Endothelial cell of umbilical vein (primary cell): ENCODE results near the gene TNIK. TPM values are rescaled to one million over a fixed set of nuclear protein-coding genes. Genes with fewer than 3 reads are reported as not detected.

Experiments
- BruUV-seq: library from RNA; stranded (reverse); fragments of 400-500 nt; replicated peaks from 2 replicates; lab custom pipeline; 2021; lab: Mats Ljungman, UMichigan
- CTCF ChIA-PET: fragments of 300-600, 350-600 bp; sonication (Branson Sonifier 250); formaldehyde crosslinking; loops from one replicate; lab custom pipeline; 2021; ENCODE audit warnings: antibody characterized with exemption, inconsistent platforms; lab: Charles Lee
- POLR2A ChIA-PET: fragments of 300-600, 350-600 bp; sonication (Branson Sonifier 250); formaldehyde crosslinking; loops from one replicate; lab custom pipeline; 2021; ENCODE audit warnings: antibody characterized with exemption, inconsistent platforms; lab: Charles Lee
- DNase-seq: peaks from one replicate; pipeline ENCODE4 v3.0.0-alpha.2; 2011; ENCODE audit warnings: low read depth, low spot score
- FAIRE-seq: peaks from 2 replicates; lab custom pipeline; 2011; peaks lifted over from hg19 to GRCh38; lab: Jason Lieb, UNC
- H2AFZ ChIP-seq: 2 replicates; pipeline ENCODE4 v1.6.0; 2012; ENCODE audit warnings: low read depth, low read length, control low read depth, inconsistent platforms
- H3K27ac ChIP-seq: 2 replicates; pipeline ENCODE4 v1.5.1; 2011; ENCODE audit warnings: low read depth, mild to moderate bottlenecking, control low read depth, low read length, moderate library complexity; ENCODE audit not compliant: insufficient read depth
- H3K27me3 ChIP-seq, 2 experiments: 2 replicates each; pipeline versions ENCODE4 v1.6.0 to v1.6.1; 2011; ENCODE audit warnings: low read length in 2 of 2, mixed read lengths in 1 of 2; ENCODE audit not compliant: control insufficient read depth in 2 of 2, insufficient read depth in 2 of 2
- H3K36me3 ChIP-seq, 2 experiments: 2 replicates in 1 of 2; 3 replicates in 1 of 2; pipeline ENCODE4 v1.5.1; 2011; ENCODE audit warnings: low read length in 2 of 2, mild to moderate bottlenecking in 1 of 2, moderate library complexity in 1 of 2; ENCODE audit not compliant: control insufficient read depth in 2 of 2, insufficient read depth in 2 of 2; ENCODE audit errors: extremely low read depth in 1 of 2
- H3K4me1 ChIP-seq: 3 replicates; pipeline ENCODE4 v1.5.1; 2011; ENCODE audit warnings: mild to moderate bottlenecking, low read length; ENCODE audit not compliant: control insufficient read depth, insufficient read depth; ENCODE audit errors: extremely low read depth
- H3K4me2 ChIP-seq: 2 replicates; pipeline ENCODE4 v1.6.1; 2011; ENCODE audit warnings: low read length, control low read depth, mixed read lengths; ENCODE audit not compliant: insufficient read depth
- H3K4me3 ChIP-seq, 3 experiments: fragments of 200-600 bp in 1 of 3; sonication (generic), shearing (Covaris generic) in 1 of 3; replicated peaks in 1 of 3; 2 replicates each; pipeline ENCODE4 v1.5.1; 2011 to 2016; ENCODE audit warnings: control low read depth in 3 of 3, low read length in 3 of 3, mild to moderate bottlenecking in 2 of 3, inconsistent platforms in 1 of 3, low read depth in 1 of 3, moderate library complexity in 1 of 3; ENCODE audit not compliant: insufficient read depth in 1 of 3
- H3K79me2 ChIP-seq: 2 replicates; pipeline ENCODE4 v1.6.0; 2012; ENCODE audit warnings: low read length, inconsistent platforms; ENCODE audit not compliant: control insufficient read depth, insufficient read depth
- H3K9ac ChIP-seq: replicated peaks from 2 replicates; pipeline ENCODE3; 2011; ENCODE audit warnings: low read length, control low read depth; ENCODE audit not compliant: insufficient read depth; ENCODE audit errors: extremely low read depth
- H3K9me1 ChIP-seq: replicated peaks from 3 replicates; pipeline ENCODE4 v1.6.0; 2011; ENCODE audit warnings: mild to moderate bottlenecking, low read length; ENCODE audit not compliant: control insufficient read depth, insufficient read depth; ENCODE audit errors: extremely low read depth
- H3K9me3 ChIP-seq: replicated peaks from 2 replicates; pipeline ENCODE4 v1.5.1; 2012; ENCODE audit warnings: low read length, inconsistent platforms; ENCODE audit not compliant: control insufficient read depth, insufficient read depth
- H4K20me1 ChIP-seq: replicated peaks from 2 replicates; pipeline ENCODE3; 2011; ENCODE audit warnings: mild to moderate bottlenecking, low read length; ENCODE audit not compliant: control insufficient read depth, insufficient read depth; ENCODE audit errors: extremely low read depth
- CTCF ChIP-seq, 2 donors: IDR thresholded peaks; 1 replicate in 1 of 2; 2 replicates in 1 of 2; pipeline ENCODE4 v1.5.1; 2011; ENCODE audit warnings: low read length in 2 of 2, mild to moderate bottlenecking in 2 of 2, moderate library complexity in 2 of 2, control low read depth in 1 of 2, inconsistent platforms in 1 of 2, low read depth in 1 of 2; ENCODE audit not compliant: insufficient read depth in 1 of 2; ENCODE audit errors: extremely low read depth in 1 of 2
- EZH2 ChIP-seq: IDR thresholded peaks from 2 replicates; pipeline ENCODE4 v1.6.1; 2012; ENCODE audit warnings: borderline replicate concordance, low read depth, mild to moderate bottlenecking, moderate library complexity, low read length, inconsistent platforms; ENCODE audit not compliant: severe bottlenecking
- FOS ChIP-seq: IDR thresholded peaks from 2 replicates; pipeline ENCODE4 v1.6.1; 2011; ENCODE audit warnings: mild to moderate bottlenecking, low read length, moderate library complexity, borderline replicate concordance; ENCODE audit not compliant: insufficient read depth
- GATA2 ChIP-seq: IDR thresholded peaks from 2 replicates; pipeline ENCODE4 v1.7.0; 2011; ENCODE audit warnings: low read depth, mild to moderate bottlenecking, moderate library complexity, mixed read lengths, low read length; ENCODE audit not compliant: insufficient read length, insufficient read depth
- JUN ChIP-seq: IDR thresholded peaks from 2 replicates; pipeline ENCODE4 v1.6.1; 2011; ENCODE audit warnings: borderline replicate concordance, low read depth; ENCODE audit not compliant: insufficient read length, insufficient read depth
- MAX ChIP-seq: IDR thresholded peaks from 2 replicates; pipeline ENCODE4 v1.6.1; 2011; ENCODE audit not compliant: insufficient read depth, insufficient read length
- MYC ChIP-seq: IDR thresholded peaks from one replicate; pipeline ENCODE4 v1.6.1; 2011; ENCODE audit warnings: mild to moderate bottlenecking, low read depth, low read length
- POLR2A ChIP-seq: IDR thresholded peaks from 2 replicates; pipeline ENCODE4 v1.6.1; 2012; ENCODE audit warnings: low read depth, mild to moderate bottlenecking, control low read depth, low read length
- POLR2AphosphoS5 ChIP-seq: IDR thresholded peaks from 2 replicates; pipeline ENCODE4 v1.6.1; 2012; ENCODE audit warnings: low read depth, mild to moderate bottlenecking, control low read depth, low read length, moderate library complexity; ENCODE audit not compliant: insufficient read depth
- dilution Hi-C: fragments of 300-500 bp; cut with MboI; formaldehyde crosslinking; loops from one replicate; pipeline ENCODE4 v1.15.0; 2019; ENCODE audit warnings: low sequenced_read_pairs; ENCODE audit not compliant: extremely low pct_ligation_motif_present
- intact Hi-C: fragments of 100-400 bp; cut with micrococcal nuclease; formaldehyde crosslinking; loops from one replicate; pipeline ENCODE4 v1.10.0; 2022
- polyA plus RNA-seq, 4 experiments: library from polyadenylated mRNA; depleted of rRNA in 3 of 4; stranded (reverse) in 3 of 4; unstranded in 1 of 4; fragments of >200 nt; gene quantifications; 2 replicates each; pipeline versions ENCODE4 v1.2.1 to v1.2.3, GENCODE V29; 2011 to 2012; ENCODE audit warnings: missing spikeins in 1 of 4
- total RNA-seq: library from RNA; stranded (reverse); gene quantifications from 2 replicates; pipeline ENCODE4 v1.2.3, GENCODE V29; 2021

The TNIK gene
- total and polyA plus RNA-seq, 2 donors (not counting 3 experiments of a cell fraction or from before 2014, with no cell fraction given): 10.9 to 39.7 TPM

- H3K4me2 ChIP-seq: no peak overlapping the region
- peaks cover 2% of the 10 kb centered on the region for H4K20me1 ChIP-seq
- no peak for TF ChIP-seq POLR2A
- no peak for TF ChIP-seq MAX
- no peak for TF ChIP-seq FOS
- TF ChIP-seq MYC: no peak
- TF ChIP-seq GATA2: no peak
- TF ChIP-seq JUN: no peak
- TF ChIP-seq POLR2AphosphoS5: no peak
- no peak for TF ChIP-seq CTCF (IDR thresholded peaks at IDR 0.05; ENCODE audit: extremely low read depth in 1 of 2, insufficient read depth in 1 of 2, low read depth in 1 of 2, low read length in 2 of 2)
- no peak for TF ChIP-seq EZH2
- no peak overlapping the region for H3K4me3 ChIP-seq
- FAIRE-seq (no peak), DNase-seq (no peak)
- no peaks in the 10 kb centered on the region for H3K27me3 ChIP-seq
- POLR2A ChIA-PET: no interaction called here
- peaks cover 43% of the 10 kb centered on the region for H3K79me2 ChIP-seq
- peaks cover 7% of the 10 kb centered on the region for H3K4me1 ChIP-seq
- CTCF ChIA-PET: interaction anchor here (0.7 to 1.2 kb wide), 4 partner anchors 8 to 55 kb away, joined by 3 to 4 read pairs (median 3); no protein-coding TSS in a partner anchor
- dilution Hi-C loops: no loop called here
- peaks cover 0 to 2% of the 10 kb centered on the region in 2 experiments for H3K36me3 ChIP-seq
- no peak overlapping the region for H3K27ac ChIP-seq
- no peaks in the 10 kb centered on the region for H3K9me3 ChIP-seq
- H2AFZ ChIP-seq: no peak overlapping the region
- H3K9ac ChIP-seq: no peak overlapping the region
- H3K9me1 ChIP-seq: no peaks in the 10 kb centered on the region
- BruUV-seq: no TSS peak
- intact Hi-C loops: no loop called here
Measured at GRCh38 chr3:171430530-171430929, 29.7 kb downstream of the TNIK start.
